K562 (cell line): ENCODE results near the gene ECT2. TPM values are rescaled to one million over a fixed set of nuclear protein-coding genes. Genes with fewer than 3 reads are reported as not detected.

Experiments used
- ATAC-seq: fragments of 200-7000 bp; cut with Tn5 transposase; 3 replicates; pipeline ENCODE4 v1.9.1; 2020; ENCODE audit warnings: moderate library complexity
- BruUV-seq: library from RNA; stranded (reverse); fragments of 400-500 nt; replicated peaks from 2 replicates; lab custom pipeline; 2021; lab: Mats Ljungman, UMichigan
- CTCF ChIA-PET: fragments of 300-600 bp; formaldehyde crosslinking; extraction: SDS; loops from one replicate; lab custom pipeline; 2021; ENCODE audit warnings: low intra/inter-chr PET ratio; lab: Yijun Ruan, JAX
- POLR2A ChIA-PET: fragments of 300-600, 350-650 bp; sonication (Branson Sonifier 250); formaldehyde crosslinking; extraction: SDS; loops from one replicate; lab custom pipeline; 2021; ENCODE audit warnings: antibody characterized with exemption, inconsistent platforms; lab: Yijun Ruan, JAX
- DNase-seq, 4 experiments: peaks; one replicate each; pipeline versions ENCODE4 v3.0.0 to v3.0.0-alpha.2; 2011 to 2018; ENCODE audit warnings: low spot score in 3 of 4, mixed read lengths in 3 of 4; ENCODE audit errors: extremely low read depth in 1 of 4
- FAIRE-seq: peaks from 2 replicates; lab custom pipeline; 2011; peaks lifted over from hg19 to GRCh38; lab: Jason Lieb, UNC
- H2AFZ ChIP-seq: 2 replicates; pipeline ENCODE4 v1.6.0; 2011; ENCODE audit warnings: low read depth, low read length, control low read depth, inconsistent platforms
- H3K27ac ChIP-seq: fragments of 200-600 bp; 3 replicates; pipeline ENCODE4 v1.8.0; 2011; ENCODE audit warnings: low read depth, mild to moderate bottlenecking, control low read depth, inconsistent platforms, low read length, moderate library complexity, mixed read lengths; ENCODE audit errors: extremely low read depth
- H3K27me3 ChIP-seq, 2 experiments: fragments of 300-600 bp in 1 of 2; 2 replicates in 1 of 2; 3 replicates in 1 of 2; pipeline versions ENCODE4 v1.6.0 to v1.8.0; 2011; ENCODE audit warnings: inconsistent platforms in 2 of 2, low read length in 2 of 2, mild to moderate bottlenecking in 1 of 2, mixed read lengths in 1 of 2, moderate library complexity in 1 of 2; ENCODE audit not compliant: control insufficient read depth in 2 of 2, insufficient read depth in 2 of 2
- H3K36me3 ChIP-seq: fragments of 300-600 bp; 3 replicates; pipeline ENCODE4 v1.8.0; 2011; ENCODE audit warnings: mild to moderate bottlenecking, low read length, inconsistent platforms; ENCODE audit not compliant: control insufficient read depth, insufficient read depth
- H3K4me1 ChIP-seq, 2 experiments: fragments of 200-600 bp in 1 of 2; replicated peaks in 1 of 2; 2 replicates in 1 of 2; 3 replicates in 1 of 2; pipeline versions ENCODE4 v1.5.1 to v1.8.0; 2011; ENCODE audit warnings: inconsistent platforms in 2 of 2, low read length in 2 of 2, mild to moderate bottlenecking in 1 of 2, mixed read lengths in 1 of 2, moderate library complexity in 1 of 2; ENCODE audit not compliant: control insufficient read depth in 2 of 2, insufficient read depth in 2 of 2
- H3K4me2 ChIP-seq: 2 replicates; pipeline ENCODE4 v1.6.1; 2011; ENCODE audit warnings: low read length, control low read depth, inconsistent platforms, mixed read lengths; ENCODE audit not compliant: insufficient read depth
- H3K4me3 ChIP-seq: fragments of 200-600 bp; sonication (generic), shearing (Covaris generic); 2 replicates; pipeline ENCODE4 v1.5.1; 2016; ENCODE audit warnings: control low read depth, inconsistent platforms
- H3K79me2 ChIP-seq: fragments of 200-600 bp; 3 replicates; pipeline ENCODE4 v1.8.0; 2011; ENCODE audit warnings: low read length, inconsistent platforms; ENCODE audit not compliant: control insufficient read depth, insufficient read depth
- H3K9ac ChIP-seq, 2 experiments: 2 replicates each; pipeline versions ENCODE4 v1.6.0 to v1.6.1; 2011; ENCODE audit warnings: low read depth in 2 of 2, low read length in 2 of 2, control low read depth in 1 of 2, inconsistent platforms in 1 of 2, mild to moderate bottlenecking in 1 of 2, mixed read lengths in 1 of 2; ENCODE audit not compliant: insufficient read depth in 1 of 2
- H3K9me1 ChIP-seq: one replicate; pipeline ENCODE4 v1.6.0; 2011; ENCODE audit warnings: inconsistent platforms, mild to moderate bottlenecking, low read length, moderate library complexity; ENCODE audit not compliant: control insufficient read depth, insufficient read depth
- H3K9me3 ChIP-seq: replicated peaks from 2 replicates; pipeline ENCODE4 v1.5.1; 2011; ENCODE audit warnings: low read depth, low read length, inconsistent platforms; ENCODE audit not compliant: control insufficient read depth, insufficient read depth
- H4K20me1 ChIP-seq: replicated peaks from 2 replicates; pipeline ENCODE4 v1.6.1; 2011; ENCODE audit warnings: low read length, inconsistent platforms, mixed read lengths; ENCODE audit not compliant: control insufficient read depth, insufficient read depth
- CEBPB ChIP-seq: fragments of 450-650 bp; IDR thresholded peaks from 2 replicates; pipeline ENCODE4 v1.6.1; 2016; ENCODE audit warnings: missing genetic modification characterization, missing compliant biosample characterization
- CREB3 ChIP-seq: fragments of 450-650 bp; conservative IDR thresholded peaks from 2 replicates; pipeline ENCODE4 v1.6.1; 2016; ENCODE audit warnings: missing genetic modification characterization, low read depth, mild to moderate bottlenecking, missing compliant biosample characterization, moderate library complexity
- POU5F1 ChIP-seq: fragments of 150-350 bp; IDR thresholded peaks from 2 replicates; pipeline ENCODE4 v1.6.1; 2014; ENCODE audit warnings: borderline replicate concordance, low read length, low read depth, mild to moderate bottlenecking; ENCODE audit not compliant: partially characterized antibody
- SETDB1 ChIP-seq: IDR thresholded peaks from one replicate; pipeline ENCODE4 v1.6.1; 2012; ENCODE audit warnings: low read length, control low read depth, inconsistent platforms
- SRSF1 ChIP-seq: fragments of 200-400 bp; formaldehyde crosslinking; IDR thresholded peaks from 2 replicates; pipeline ENCODE4 v1.6.1; 2017; ENCODE audit warnings: mild to moderate bottlenecking, low read depth, low read length, moderate library complexity
- WHSC1 ChIP-seq: IDR thresholded peaks from one replicate; pipeline ENCODE4 v1.6.1; 2012; ENCODE audit warnings: low read length, control low read depth, inconsistent platforms
- ZNF184 ChIP-seq: sonication (generic); formaldehyde crosslinking; IDR thresholded peaks from 2 replicates; pipeline ENCODE4 v1.5.0; 2020; ENCODE audit warnings: missing genetic modification reagents
- WGBS: fragments of 100-300 bp; shearing (Covaris generic); methylation state at CpG from one replicate; pipeline ENCODE4 v1.1.6; 2016; ENCODE audit warnings: low coverage, mixed read lengths; ENCODE audit not compliant: insufficient coverage; ENCODE audit errors: missing lambda C conversion rate; 5-methylcytosine and 5-hydroxymethylcytosine counted together
- in situ Hi-C: fragments of 300-500 bp; cut with MboI; formaldehyde crosslinking; loops from 4 replicates; pipeline ENCODE4 v1.15.0; 2018; ENCODE audit warnings: inconsistent platforms, mixed read lengths
- intact Hi-C: fragments of 100-400 bp; cut with micrococcal nuclease; formaldehyde crosslinking; loops from 2 replicates; pipeline ENCODE4 v1.14.2; 2022
- polyA plus RNA-seq, 8 experiments: library from polyadenylated mRNA; depleted of rRNA in 4 of 8; stranded (reverse) in 5 of 8; unstranded in 3 of 8; fragments of >200 nt; fragmentation: Nextera tagmentation in 2 of 8; fragmentation: Illumina TruSeq in 1 of 8; extraction: Ambion mirVana in 2 of 8; extraction: Trizol in 1 of 8; gene quantifications; 2 replicates each; pipeline versions ENCODE4 v1.2.1 to v1.2.3, GENCODE V29; 2011 to 2014; ENCODE audit warnings: inconsistent platforms in 1 of 8, missing spikeins in 1 of 8
- total RNA-seq, 7 experiments: library from RNA; depleted of rRNA in 6 of 7; stranded (reverse); fragments of >200 nt in 6 of 7; fragmentation: Illumina TruSeq in 2 of 7; extraction: Trizol in 2 of 7; gene quantifications; 2 replicates each; pipeline versions ENCODE4 v1.2.1 to v1.2.3, GENCODE V29; 2011 to 2021; ENCODE audit warnings: low replicate concordance in 1 of 7

Gene ECT2
- total and polyA plus RNA-seq, 9 of the 15 experiments (the other 6 are each of a cell fraction or from before 2014, with no cell fraction given): 19.0 to 53.0 (median 36.5) TPM

DNA sequence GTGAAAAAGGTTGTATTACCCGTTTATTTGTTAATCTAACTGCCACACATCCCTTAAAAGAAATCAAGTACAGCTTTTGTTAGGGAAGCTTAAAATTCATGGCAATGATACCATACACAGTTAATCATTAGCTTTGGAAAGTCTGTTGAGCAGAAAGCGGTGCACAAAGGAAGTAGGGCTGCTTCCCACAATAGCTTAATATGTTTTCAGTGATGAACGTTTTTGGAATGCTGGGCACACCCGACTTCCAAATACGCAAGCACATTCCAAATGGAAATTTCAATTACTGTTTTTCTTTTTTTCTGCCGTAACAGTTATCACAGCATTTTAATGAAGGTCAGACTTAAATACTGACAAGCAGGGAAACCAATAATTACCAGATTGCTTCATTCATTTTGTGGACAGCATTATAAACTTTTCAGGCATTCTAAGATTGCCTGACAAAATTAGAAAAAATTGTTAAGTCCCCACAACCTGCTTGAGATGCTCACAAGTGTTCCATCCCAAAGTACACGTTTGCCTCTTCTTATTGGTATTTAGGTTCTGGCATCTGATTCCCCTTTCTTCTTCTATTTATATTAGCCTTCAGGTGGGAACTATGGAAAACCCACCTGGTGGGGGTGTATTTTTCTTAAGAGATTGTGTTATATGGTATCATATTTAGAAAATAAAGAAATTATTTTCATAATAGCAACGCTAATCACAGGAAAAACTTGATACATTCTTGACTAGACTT is 1.1 kb upstream of the ECT2 start:
- peak overlapping the region; percentile 85; the same call in 1 of the 2 replicates for H2AFZ ChIP-seq
- intact Hi-C loops (no loop called here), in situ Hi-C loops (no loop called here)

More for the DNA sequence above, 1.1 kb upstream of the ECT2 start:
- H4K20me1 ChIP-seq: no peaks in the 10 kb centered on the region
- no peak for DNase-seq
- no peak overlapping the region for H3K4me2 ChIP-seq
- peaks cover 0 to 2% of the 10 kb centered on the region in 2 experiments; a peak in 2 of 5 replicates for H3K4me1 ChIP-seq
- no peak for FAIRE-seq
- no peak overlapping the region for H3K9ac ChIP-seq
- no peak overlapping the region for H3K27ac ChIP-seq
- 62% methylated on average over 8 of the region's 8 CpGs for WGBS
- H3K9me3 ChIP-seq: no peaks in the 10 kb centered on the region
- peaks cover 21% of the 10 kb centered on the region; the same call in 2 of the 3 replicates for H3K36me3 ChIP-seq
- ATAC-seq: no peak
- H3K27me3 ChIP-seq: no peaks in the 10 kb centered on the region
- no peak overlapping the region for H3K4me3 ChIP-seq
- H3K79me2 ChIP-seq: peaks cover 37% of the 10 kb centered on the region
- no peak for TF ChIP-seq SRSF1
- no peak for TF ChIP-seq SETDB1
- no peak for TF ChIP-seq CREB3 (tag)
- no peak for TF ChIP-seq POU5F1
- no peak for TF ChIP-seq WHSC1
- TF ChIP-seq ZNF184: no peak
- TF ChIP-seq CEBPB: no peak
- ChIA-PET POLR2A (interaction anchor here (1.3 kb wide), 1 partner anchor 23 kb away, joined by 4 read pairs; no protein-coding TSS in a partner anchor), CTCF (no interaction called here)
- H3K9me1 ChIP-seq: no peaks in the 10 kb centered on the region
- no TSS peak for BruUV-seq
